ENCODE measurements around the gene YBX3. TPM values are rescaled to one million over a fixed set of nuclear protein-coding genes. Genes with fewer than 3 reads are reported as not detected.

The YBX3 gene
- total and polyA plus RNA-seq, 11 donors, result 399 to 2,225 (median 790) TPM

DNA sequence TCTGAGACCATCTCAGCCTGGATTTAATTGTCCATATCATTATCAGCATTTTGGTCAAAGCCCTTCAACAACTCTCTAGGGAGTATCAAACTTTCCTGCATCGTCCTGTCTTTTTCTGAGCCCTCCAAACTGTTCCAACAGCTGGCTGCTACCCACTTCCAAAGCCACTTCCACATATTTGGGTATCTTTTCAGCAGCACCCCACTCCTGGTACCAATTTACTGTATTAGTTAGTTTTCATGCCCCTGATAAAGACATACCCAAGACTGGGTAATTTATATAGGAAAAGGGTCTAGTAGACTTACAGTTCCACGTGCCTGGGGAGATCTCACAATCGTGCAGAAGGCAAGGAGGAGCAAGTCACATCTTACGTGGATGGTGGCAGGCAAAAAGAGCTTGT, 33.1 kb upstream of the YBX3 start:
- Histone ChIP-seq H3K4me1 (no peaks in the 10 kb centered on the region), H3K27ac (no peak overlapping the region), H3K36me3 (no peaks in the 10 kb centered on the region), H3K9me3 (peaks cover 0 to 19% (median 11%) of the 10 kb centered on the region in 12 donors), H3K4me3 (no peak overlapping the region), H3K27me3 (peaks cover 0 to 4% (median 0%) of the 10 kb centered on the region in 9 donors)
- intact Hi-C loops (cut with DNase I), result no loop called here
- 73 to 80% (median 77%) methylated on average over 4 of the region's 4 CpGs for WGBS, 4 donors
- no peak for TF ChIP-seq POLR2A (IDR thresholded peaks at IDR 0.05)
- TF ChIP-seq, protein P1, sequence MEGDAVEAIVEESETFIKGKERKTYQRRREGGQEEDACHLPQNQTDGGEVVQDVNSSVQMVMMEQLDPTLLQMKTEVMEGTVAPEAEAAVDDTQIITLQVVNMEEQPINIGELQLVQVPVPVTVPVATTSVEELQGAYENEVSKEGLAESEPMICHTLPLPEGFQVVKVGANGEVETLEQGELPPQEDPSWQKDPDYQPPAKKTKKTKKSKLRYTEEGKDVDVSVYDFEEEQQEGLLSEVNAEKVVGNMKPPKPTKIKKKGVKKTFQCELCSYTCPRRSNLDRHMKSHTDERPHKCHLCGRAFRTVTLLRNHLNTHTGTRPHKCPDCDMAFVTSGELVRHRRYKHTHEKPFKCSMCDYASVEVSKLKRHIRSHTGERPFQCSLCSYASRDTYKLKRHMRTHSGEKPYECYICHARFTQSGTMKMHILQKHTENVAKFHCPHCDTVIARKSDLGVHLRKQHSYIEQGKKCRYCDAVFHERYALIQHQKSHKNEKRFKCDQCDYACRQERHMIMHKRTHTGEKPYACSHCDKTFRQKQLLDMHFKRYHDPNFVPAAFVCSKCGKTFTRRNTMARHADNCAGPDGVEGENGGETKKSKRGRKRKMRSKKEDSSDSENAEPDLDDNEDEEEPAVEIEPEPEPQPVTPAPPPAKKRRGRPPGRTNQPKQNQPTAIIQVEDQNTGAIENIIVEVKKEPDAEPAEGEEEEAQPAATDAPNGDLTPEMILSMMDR (IDR thresholded peaks at IDR 0.05), result no peak
- ATAC-seq (no peak), DNase-seq (no peak)

GRCh38 chr12:10753059-10753458, 29.9 kb upstream of the YBX3 start:
- intact Hi-C loops (cut with DNase I), result loop anchor here in 6 of 10 donors (5.0 kb wide), 5 partner anchors 36 to 516 kb away; partner anchors contain the start of gene MAGOHB (in 3 of the 6)
- Histone ChIP-seq H3K27ac (no peak overlapping the region), H3K4me1 (peaks cover 0 to 11% (median 2%) of the 10 kb centered on the region in 12 donors), H3K9me3 (peaks cover 0 to 19% (median 11%) of the 10 kb centered on the region in 12 donors), H3K27me3 (peaks cover 0 to 4% (median 0%) of the 10 kb centered on the region in 9 donors), H3K4me3 (no peak overlapping the region), H3K36me3 (no peaks in the 10 kb centered on the region)
- 47 to 67% (median 54%) methylated on average over 4 of the region's 4 CpGs for WGBS, 4 donors
- TF ChIP-seq POLR2A (IDR thresholded peaks at IDR 0.05), result no peak
- TF ChIP-seq, protein P1 (IDR thresholded peaks at IDR 0.05), result no peak
- ATAC-seq (no peak), DNase-seq (no peak)

- Histone ChIP-seq H3K9me3 (peaks cover 0 to 3% (median 0%) of the 10 kb centered on the region in 12 donors), H3K4me1 (peaks cover 0 to 11% (median 2%) of the 10 kb centered on the region in 12 donors), H3K27ac (peak overlapping the region in 1 of 12 donors; percentile 40), H3K4me3 (peak overlapping the region in 7 of 12 donors; percentile 16 to 51 (median 41)), H3K27me3 (no peaks in the 10 kb centered on the region), H3K36me3 (no peaks in the 10 kb centered on the region)
- WGBS, 4 donors, result 2 to 9% (median 3%) methylated on average over 4 of the region's 4 CpGs
- intact Hi-C loops (cut with DNase I), result loop anchor here in 9 of 10 donors (1.0 to 5.0 kb wide), 9 partner anchors 28 to 513 kb away; partner anchors contain the start of genes MAGOHB (in 6 of the 9) and YBX3 (in 1 of the 9)
- ATAC-seq, result no peak
- TF ChIP-seq, protein P1 (IDR thresholded peaks at IDR 0.05), result peak in 3 of 12 donors; percentile 5 to 12 (median 8)
- no peak for TF ChIP-seq POLR2A (IDR thresholded peaks at IDR 0.05)
- no peak for DNase-seq
These were observed 27.2 kb upstream of the YBX3 start for GRCh38 chr12:10750385-10750727.

- WGBS, 4 donors, result 8 to 10% (median 8%) methylated on average over 17 of the region's 17 CpGs
- DNase-seq (peak; percentile 56 to 73 (median 61)), ATAC-seq (peak; percentile 67 to 95 (median 90))
- peak overlapping the region in 10 of 12 donors; percentile 13 to 53 (median 42) for H3K4me3 ChIP-seq
- H3K36me3 ChIP-seq, result no peaks in the 10 kb centered on the region
- peaks cover 0 to 11% (median 2%) of the 10 kb centered on the region in 12 donors for H3K4me1 ChIP-seq
- H3K27ac ChIP-seq, result peak overlapping the region in 5 of 12 donors; percentile 10 to 51 (median 31)
- H3K9me3 ChIP-seq, result no peaks in the 10 kb centered on the region
- TF ChIP-seq POLR2A (IDR thresholded peaks at IDR 0.05), result no peak
- TF ChIP-seq, protein P1 (IDR thresholded peaks at IDR 0.05), result peak; percentile 81 to 98 (median 90)
- intact Hi-C loops (cut with DNase I), result loop anchor here (1.0 to 10.0 kb wide), 10 partner anchors 27 to 513 kb away; partner anchors contain the start of genes MAGOHB (in 8 of the 10) and YBX3 (in 2 of the 10)
- no peaks in the 10 kb centered on the region for H3K27me3 ChIP-seq
These were observed 26.7 kb upstream of the YBX3 start for GRCh38 chr12:10749700-10750384.

Measured in heart left ventricle (tissue), 16 donors.